PC-9 (cell line): ENCODE data around the gene OR51B2.

Experiments used
- EZH2 ChIP-seq: fragments of 200-600 bp; sonication (generic); IDR thresholded peaks from 2 replicates; pipeline ENCODE4 v1.8.0; 2017; ENCODE audit warnings: antibody characterized with exemption, low read depth
- TF ChIP-seq, protein P1 (sequence below): fragments of 200-600 bp; sonication (generic); conservative IDR thresholded peaks from 2 replicates; pipeline ENCODE4 v1.6.1; 2017; ENCODE audit warnings: mixed run types, antibody characterized with exemption, mild to moderate bottlenecking, moderate library complexity

DNA sequence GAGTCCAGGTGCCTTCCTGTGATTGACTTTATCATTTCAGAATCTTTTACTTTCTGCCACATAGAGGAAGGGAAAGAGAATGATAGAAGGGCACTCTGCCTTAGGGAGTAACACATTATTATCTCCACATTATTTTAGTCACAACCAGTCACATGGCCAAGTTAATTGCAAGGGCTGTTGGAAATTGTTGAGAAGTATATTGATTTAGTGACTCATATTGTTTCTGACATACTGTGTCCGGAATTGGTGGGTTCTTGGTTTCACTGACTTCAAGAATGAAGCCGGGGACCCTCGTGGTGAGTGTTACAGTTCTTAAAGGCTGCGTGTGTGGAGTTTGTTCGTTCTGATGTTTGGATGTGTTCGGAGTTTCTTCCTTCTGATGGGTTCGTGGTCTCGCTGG, 31.1 kb downstream of the OR51B2 start:
- TF ChIP-seq, protein P1, sequence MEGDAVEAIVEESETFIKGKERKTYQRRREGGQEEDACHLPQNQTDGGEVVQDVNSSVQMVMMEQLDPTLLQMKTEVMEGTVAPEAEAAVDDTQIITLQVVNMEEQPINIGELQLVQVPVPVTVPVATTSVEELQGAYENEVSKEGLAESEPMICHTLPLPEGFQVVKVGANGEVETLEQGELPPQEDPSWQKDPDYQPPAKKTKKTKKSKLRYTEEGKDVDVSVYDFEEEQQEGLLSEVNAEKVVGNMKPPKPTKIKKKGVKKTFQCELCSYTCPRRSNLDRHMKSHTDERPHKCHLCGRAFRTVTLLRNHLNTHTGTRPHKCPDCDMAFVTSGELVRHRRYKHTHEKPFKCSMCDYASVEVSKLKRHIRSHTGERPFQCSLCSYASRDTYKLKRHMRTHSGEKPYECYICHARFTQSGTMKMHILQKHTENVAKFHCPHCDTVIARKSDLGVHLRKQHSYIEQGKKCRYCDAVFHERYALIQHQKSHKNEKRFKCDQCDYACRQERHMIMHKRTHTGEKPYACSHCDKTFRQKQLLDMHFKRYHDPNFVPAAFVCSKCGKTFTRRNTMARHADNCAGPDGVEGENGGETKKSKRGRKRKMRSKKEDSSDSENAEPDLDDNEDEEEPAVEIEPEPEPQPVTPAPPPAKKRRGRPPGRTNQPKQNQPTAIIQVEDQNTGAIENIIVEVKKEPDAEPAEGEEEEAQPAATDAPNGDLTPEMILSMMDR = no peak
- no peak for TF ChIP-seq EZH2
